HG03460 (cell line): ENCODE data around the gene BRIP1.
"Not testable (repeated sequence)": the region's sequence is repeated elsewhere in the genome, so short reads cannot be mapped to it uniquely, and the experiment has no call there.

Experiments used
- ATAC-seq: cut with Tn5 transposase; IDR thresholded peaks from one replicate; pipeline ENCODE4 v1.9.1; 2021; ENCODE audit not compliant: unreplicated experiment

Gene BRIP1

GRCh38 chr17:61831099-61831498 lies 32.2 kb downstream of the BRIP1 start:
- no peak for ATAC-seq

- no peak for ATAC-seq
Observed at GRCh38 chr17:61828694-61829093, 34.6 kb downstream of the BRIP1 start.

GRCh38 chr17:61827649-61828395 lies 35.5 kb downstream of the BRIP1 start:
- no peak for ATAC-seq

DNA sequence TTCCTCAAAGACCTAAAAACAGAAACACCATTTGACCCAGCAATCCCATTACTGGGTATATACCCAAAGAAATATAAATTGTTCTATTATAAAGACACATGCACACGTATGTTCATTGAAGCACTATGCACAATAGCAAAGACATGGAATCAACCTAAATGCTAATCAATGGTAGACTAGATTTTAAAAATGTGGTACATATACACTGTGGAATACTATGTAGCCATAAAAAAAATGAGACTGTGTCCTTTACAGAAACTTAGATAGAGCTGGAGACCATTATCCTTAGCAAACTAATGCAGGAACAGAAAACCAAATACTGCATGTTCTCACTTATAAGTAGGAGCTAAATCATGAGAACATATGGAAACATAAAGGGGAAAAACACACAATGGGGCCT lies 36.5 kb downstream of the BRIP1 start:
- ATAC-seq: not testable (repeated sequence)

- ATAC-seq: not testable (repeated sequence)
Observed at GRCh38 chr17:61826198-61826597, 37.1 kb downstream of the BRIP1 start.

DNA sequence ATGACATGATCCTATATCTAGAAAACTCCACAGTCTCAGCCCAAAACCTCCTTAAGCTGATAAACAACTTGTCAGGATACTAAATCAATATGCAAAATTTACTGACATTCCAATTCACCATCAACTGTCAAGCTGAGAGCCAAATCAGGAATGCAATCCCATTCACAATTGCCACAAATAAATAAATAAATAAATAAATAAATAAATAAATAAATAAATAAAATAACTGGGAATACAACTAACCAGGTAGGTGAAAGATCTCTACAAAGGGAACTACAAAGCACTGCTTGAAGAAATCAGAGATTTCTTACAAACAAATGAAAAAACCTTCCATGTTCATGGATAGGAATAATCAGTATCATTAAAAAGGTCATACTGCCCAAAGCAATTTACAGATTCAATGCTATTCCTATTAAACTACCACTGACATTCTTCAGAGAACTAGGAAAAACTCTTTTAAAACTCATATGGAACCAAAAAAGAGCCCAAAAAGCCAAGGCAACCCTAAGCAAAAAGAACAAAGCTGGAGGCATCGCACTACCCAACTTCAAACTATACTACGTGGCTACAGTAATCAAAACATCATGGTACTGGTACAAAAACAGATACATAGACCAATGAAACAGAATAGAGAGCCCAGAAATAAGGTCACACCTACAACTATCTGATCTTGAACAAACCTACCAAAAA lies 37.7 kb downstream of the BRIP1 start:
- no peak for ATAC-seq

DNA sequence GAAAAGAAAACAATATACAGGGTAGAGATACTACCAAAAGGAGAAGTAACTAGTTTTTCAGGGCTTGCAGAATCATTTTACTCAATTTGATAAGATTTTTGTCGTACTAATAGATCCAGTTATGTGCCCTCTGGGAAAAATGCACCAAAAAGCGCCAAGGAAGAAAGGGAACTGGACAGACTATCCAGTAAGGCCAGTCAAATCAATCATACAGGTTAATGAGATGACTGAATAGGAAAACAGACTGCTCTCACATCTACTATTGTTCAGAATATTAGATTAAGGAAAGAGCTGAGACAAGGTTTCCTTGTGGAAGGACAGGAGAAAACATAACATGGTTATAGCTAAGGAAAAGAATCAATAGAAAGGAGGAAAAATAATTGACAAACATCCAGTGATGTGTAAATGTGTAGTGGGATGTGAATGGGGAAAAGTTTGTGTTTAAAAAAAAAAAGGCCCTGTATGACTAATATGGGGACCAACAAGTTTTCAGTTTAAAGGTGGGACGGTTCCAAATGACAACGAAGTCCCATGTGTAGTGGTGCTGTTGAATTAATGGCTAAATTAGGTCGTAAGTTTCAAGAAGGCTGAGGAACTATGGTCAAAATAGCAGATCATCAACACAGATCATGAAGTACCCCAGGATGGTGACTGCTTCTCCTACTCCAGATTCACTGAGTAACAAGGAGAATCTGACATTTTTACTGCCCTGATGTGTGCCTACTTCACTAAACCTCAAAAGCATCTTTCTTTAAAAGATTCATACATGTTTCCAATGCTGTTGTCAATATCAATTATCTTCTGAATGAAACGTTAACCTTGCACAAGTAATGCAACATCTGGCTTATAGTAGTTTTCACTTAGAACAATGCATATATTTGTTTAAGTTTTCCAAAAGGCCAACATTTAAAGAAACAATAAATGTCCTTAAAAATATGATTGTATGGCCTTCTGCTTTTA lies 40.7 kb downstream of the BRIP1 start:
- no peak for ATAC-seq

GRCh38 chr17:61821655-61822054 lies 41.7 kb downstream of the BRIP1 start:
- ATAC-seq: no peak

GRCh38 chr17:61819265-61819664 lies 44.1 kb downstream of the BRIP1 start:
- not testable (repeated sequence) for ATAC-seq

DNA sequence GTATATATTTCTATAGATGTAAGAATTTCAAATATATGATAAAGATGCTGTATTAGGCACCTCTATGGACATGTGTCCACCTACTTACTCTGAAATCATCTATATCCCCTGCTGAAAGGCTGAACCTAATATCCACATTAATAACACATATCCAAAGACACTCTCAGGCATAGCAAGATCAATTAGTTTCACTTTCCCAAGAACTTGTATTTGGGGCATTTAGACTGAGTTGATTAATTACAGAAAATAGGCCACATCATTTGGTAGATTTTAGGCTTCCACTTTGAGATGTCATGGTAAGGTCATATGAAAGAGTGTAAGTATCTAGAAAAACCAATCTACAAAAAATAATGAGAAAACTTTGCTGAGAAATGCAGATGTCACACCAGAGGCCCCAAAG lies 45.1 kb downstream of the BRIP1 start:
- no peak for ATAC-seq

GRCh38 chr17:61817452-61817851 lies 45.9 kb downstream of the BRIP1 start:
- no peak for ATAC-seq

DNA sequence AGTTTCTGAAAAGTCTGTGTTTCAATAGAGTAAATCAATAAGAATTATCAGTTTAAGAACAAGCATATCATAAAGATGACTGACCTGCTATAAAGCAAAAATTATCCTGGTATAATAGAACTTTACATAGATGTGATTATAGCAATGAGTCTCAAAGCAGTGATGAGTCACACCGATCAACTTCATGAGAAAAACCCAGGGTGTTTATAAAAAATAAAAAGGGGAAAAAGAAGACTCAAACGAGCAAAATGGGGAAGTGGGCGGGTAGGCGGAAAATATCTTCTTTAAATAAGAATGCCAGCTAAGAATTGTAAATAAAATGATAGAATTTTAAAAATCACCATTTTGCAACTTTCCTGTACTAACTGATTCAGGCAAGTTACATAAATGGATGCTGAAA lies 46.8 kb downstream of the BRIP1 start:
- ATAC-seq: no peak

- ATAC-seq: no peak
Observed at GRCh38 chr17:61815863-61816503, 47.3 kb downstream of the BRIP1 start.

GRCh38 chr17:61814485-61814884 lies 48.8 kb downstream of the BRIP1 start:
- no peak for ATAC-seq

- ATAC-seq: no peak
Observed at GRCh38 chr17:61813211-61813610, 50.1 kb downstream of the BRIP1 start.

GRCh38 chr17:61812747-61813146 lies 50.6 kb downstream of the BRIP1 start:
- no peak for ATAC-seq

- ATAC-seq: no peak
Observed at GRCh38 chr17:61809816-61810392, 53.4 kb downstream of the BRIP1 start.

GRCh38 chr17:61808442-61808841 lies 54.9 kb downstream of the BRIP1 start:
- ATAC-seq: no peak

GRCh38 chr17:61806936-61807335 lies 56.4 kb downstream of the BRIP1 start:
- ATAC-seq: no peak

- ATAC-seq: no peak
Observed at GRCh38 chr17:61806081-61806828, 57.1 kb downstream of the BRIP1 start.
